ENCODE data around the gene HSD17B8.

Gene HSD17B8

GRCh38 chr6:33171016-33171879 lies 33.2 kb upstream of the HSD17B8 start:
- no peak for DNase-seq (ENCODE audit: extremely low read depth in 1 of 2, low read depth in 1 of 2)

GRCh38 chr6:33171880-33172687 lies 32.4 kb upstream of the HSD17B8 start:
- no peak for DNase-seq (ENCODE audit: extremely low read depth in 1 of 2, low read depth in 1 of 2)

GRCh38 chr6:33172688-33173534 lies 31.5 kb upstream of the HSD17B8 start:
- no peak for DNase-seq (ENCODE audit: extremely low read depth in 1 of 2, low read depth in 1 of 2)

GRCh38 chr6:33173535-33174180 lies 30.8 kb upstream of the HSD17B8 start:
- no peak for DNase-seq (ENCODE audit: extremely low read depth in 1 of 2, low read depth in 1 of 2)

- DNase-seq (ENCODE audit: extremely low read depth in 1 of 2, low read depth in 1 of 2): no peak
Observed at GRCh38 chr6:33174784-33175183, 29.7 kb upstream of the HSD17B8 start.

GRCh38 chr6:33175436-33176069 lies 28.9 kb upstream of the HSD17B8 start:
- DNase-seq (ENCODE audit: extremely low read depth in 1 of 2, low read depth in 1 of 2): no peak

GRCh38 chr6:33176906-33177305 lies 27.5 kb upstream of the HSD17B8 start:
- DNase-seq (ENCODE audit: extremely low read depth in 1 of 2, low read depth in 1 of 2): no peak

GRCh38 chr6:33177552-33178446 lies 26.7 kb upstream of the HSD17B8 start:
- DNase-seq (ENCODE audit: extremely low read depth in 1 of 2, low read depth in 1 of 2): no peak

GRCh38 chr6:33178755-33179475 lies 25.5 kb upstream of the HSD17B8 start:
- DNase-seq (ENCODE audit: extremely low read depth in 1 of 2, low read depth in 1 of 2): no peak

GRCh38 chr6:33181141-33181540 lies 23.3 kb upstream of the HSD17B8 start:
- DNase-seq (ENCODE audit: extremely low read depth in 1 of 2, low read depth in 1 of 2): no peak

GRCh38 chr6:33183071-33183683 lies 21.3 kb upstream of the HSD17B8 start:
- no peak for DNase-seq (ENCODE audit: extremely low read depth in 1 of 2, low read depth in 1 of 2)

GRCh38 chr6:33185190-33185589 lies 19.3 kb upstream of the HSD17B8 start:
- DNase-seq (ENCODE audit: extremely low read depth in 1 of 2, low read depth in 1 of 2): no peak

GRCh38 chr6:33185654-33186187 lies 18.7 kb upstream of the HSD17B8 start:
- no peak for DNase-seq (ENCODE audit: extremely low read depth in 1 of 2, low read depth in 1 of 2)

- no peak for DNase-seq (ENCODE audit: extremely low read depth in 1 of 2, low read depth in 1 of 2)
Observed at GRCh38 chr6:33187809-33188208, 16.6 kb upstream of the HSD17B8 start.

GRCh38 chr6:33189164-33189563 lies 15.3 kb upstream of the HSD17B8 start:
- no peak for DNase-seq (ENCODE audit: extremely low read depth in 1 of 2, low read depth in 1 of 2)

GRCh38 chr6:33189625-33190448 lies 14.6 kb upstream of the HSD17B8 start:
- no peak for DNase-seq (ENCODE audit: extremely low read depth in 1 of 2, low read depth in 1 of 2)

Measured in activated CD8-positive, alpha-beta memory T cell treated with anti-CD3 and anti-CD28 coated beads for 1 hour (primary cell).